ENCODE data around the gene SEC61B.

The SEC61B gene

DNA sequence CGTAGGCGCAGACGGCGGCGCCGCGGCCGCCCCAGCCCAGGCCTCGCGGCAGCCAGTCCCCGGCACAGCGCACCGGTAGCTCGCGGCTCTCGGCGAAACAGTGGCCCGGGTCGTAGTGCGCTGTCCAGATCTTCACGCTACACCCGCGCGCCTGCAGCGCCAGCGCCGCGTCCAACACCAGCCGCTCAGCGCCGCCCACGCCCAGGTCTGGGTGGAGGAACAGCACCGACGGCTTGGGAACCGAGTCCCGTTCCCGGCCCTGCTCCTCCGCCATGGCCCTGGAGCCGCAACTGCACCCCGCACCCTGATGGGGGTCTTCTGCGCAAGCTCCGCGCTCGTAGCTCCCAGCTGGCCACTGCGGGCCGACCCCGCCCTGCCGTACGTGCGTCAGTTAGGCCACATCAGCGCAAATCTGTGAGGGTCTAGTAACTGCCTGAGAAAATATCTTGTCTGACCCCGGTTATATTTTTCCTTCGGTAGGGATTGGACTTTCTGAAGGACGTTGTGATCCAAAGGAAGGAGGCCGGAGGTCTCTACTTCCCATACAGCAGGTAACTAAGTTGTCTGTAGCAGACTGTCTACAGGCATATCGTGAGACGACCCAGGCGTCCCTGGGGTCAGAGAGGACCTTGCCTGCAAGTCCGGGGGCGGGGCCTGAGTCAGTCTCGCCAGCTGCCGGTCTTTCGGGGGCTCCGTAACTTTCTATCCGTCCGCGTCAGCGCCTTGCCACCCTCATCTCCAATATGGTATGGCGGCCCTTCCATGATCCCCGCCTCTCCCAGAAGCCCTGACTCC is at the start of gene SEC61B, which contains the start of gene ALG2:
SEC61B (plus strand) TSS at position 662 of the 795 bp plus-strand sequence; CDS start at position 744, 82 bp downstream.
ALG2 (minus strand) TSS at position 322 of the 795 bp plus-strand sequence; CDS start at position 274, 48 bp downstream.
- DNase-seq: peak; percentile 92

- DNase-seq: no peak
Observed at GRCh38 chr9:99173570-99174504, 48.2 kb upstream of the SEC61B start.

- DNase-seq: no peak
Observed at GRCh38 chr9:99176527-99177013, 45.5 kb upstream of the SEC61B start.

- no peak for DNase-seq
Observed at GRCh38 chr9:99177576-99178366, 44.3 kb upstream of the SEC61B start.

DNA sequence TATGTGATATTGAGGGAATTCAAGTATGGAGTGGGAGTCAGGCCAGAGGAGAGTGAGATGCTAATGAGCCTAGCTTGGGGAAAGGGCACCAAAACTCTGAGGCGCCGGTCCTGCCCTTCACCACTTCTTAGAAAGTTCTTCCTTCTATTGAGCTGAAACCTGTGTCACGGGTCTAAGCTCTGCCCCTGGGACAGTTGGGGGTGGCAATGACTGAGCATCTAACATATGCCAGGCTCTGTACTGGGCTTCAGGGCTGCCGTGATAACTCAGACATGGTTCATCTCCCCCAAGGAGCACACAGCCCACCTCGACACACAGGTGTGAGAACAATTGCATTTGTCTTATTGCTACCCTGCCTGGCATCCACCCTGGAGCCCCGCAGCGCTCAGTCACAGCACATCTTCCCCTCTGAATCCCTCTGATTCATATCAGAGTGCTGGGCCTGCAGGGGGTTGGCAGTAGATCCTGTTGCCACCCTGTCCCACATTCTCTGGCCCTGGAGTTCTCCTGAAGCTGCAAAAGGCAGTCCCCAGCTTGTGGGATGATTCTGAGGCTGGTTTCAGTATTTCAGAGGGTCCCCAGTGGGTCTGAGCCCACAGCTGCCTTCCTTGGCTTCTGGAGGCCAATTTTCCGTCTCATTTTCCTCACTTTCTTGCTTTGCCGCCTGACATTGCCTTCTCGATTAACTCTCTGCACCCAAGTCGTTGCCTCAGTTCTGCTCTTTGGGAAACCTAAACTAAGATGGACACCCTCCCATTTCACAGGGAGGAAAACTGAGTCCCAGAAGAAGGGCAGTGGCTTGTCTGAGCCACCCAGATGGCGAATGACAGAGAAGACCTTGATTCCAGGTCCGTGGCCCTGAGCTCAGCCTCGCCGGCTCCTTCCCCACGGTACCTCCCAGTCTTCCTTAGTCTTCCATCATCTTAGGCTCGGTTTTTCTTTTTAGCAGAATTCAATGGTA is 42.9 kb upstream of the SEC61B start:
- no peak for DNase-seq

DNA sequence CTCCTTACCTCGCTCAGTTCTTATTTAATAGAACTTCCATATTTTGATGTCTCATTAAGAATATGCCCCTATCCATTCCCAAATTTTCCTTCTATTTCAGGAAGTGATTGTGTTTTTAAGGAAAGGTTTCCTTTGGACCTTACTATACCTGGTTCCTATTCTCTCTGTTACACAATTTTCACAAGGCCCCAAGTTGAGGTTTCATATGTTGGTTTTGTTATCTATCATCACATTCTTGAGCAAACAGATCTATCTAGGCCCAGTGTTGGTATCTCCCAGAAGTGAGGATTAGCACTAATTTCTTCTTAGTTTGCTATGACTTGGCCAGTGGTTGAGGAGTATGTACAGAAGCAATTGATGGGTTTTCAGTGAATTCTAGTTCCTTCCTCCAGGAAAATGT is 41.9 kb upstream of the SEC61B start:
- DNase-seq: no peak

GRCh38 chr9:99180662-99181061 is 41.4 kb upstream of the SEC61B start:
- DNase-seq: no peak

DNA sequence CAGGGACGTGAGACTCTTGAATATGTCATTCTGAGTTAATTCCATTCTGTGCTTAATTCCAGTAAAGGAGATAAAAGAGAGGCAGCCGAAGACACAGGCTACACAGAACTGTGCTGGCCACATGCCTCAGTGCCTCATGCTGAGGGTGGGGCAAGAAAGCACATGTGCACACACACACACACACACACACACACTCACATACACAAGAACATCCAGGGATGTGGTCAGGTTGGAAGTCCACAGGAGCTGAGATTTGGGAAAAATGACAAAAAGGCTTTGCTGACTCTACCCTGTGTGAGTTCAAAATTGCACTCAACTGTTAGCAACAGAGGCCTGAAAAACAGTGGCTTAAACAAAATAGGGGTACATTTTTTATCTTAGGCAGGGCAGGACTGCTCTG is 40.9 kb upstream of the SEC61B start:
- no peak for DNase-seq

DNA sequence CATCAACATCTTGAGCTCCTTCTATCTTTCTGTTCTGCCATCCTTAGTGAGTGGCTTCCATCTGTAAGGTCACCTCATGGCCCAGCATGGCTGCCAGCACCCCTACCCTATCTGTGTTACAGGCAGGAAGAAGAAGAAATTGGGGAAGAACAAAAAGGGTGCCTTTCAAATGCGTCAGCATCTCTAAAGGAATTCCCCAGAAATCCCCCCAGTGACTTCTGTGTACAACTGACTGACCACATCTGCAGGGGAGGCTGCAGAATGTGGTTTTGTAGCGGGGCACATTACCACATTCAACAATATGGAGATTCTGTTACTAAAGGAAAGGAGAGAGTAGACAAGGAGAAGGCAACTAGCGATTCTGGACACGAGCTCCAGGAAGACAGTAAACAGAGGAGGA is 40.5 kb upstream of the SEC61B start:
- DNase-seq: no peak

- DNase-seq: no peak
Observed at GRCh38 chr9:99182356-99182755, 39.7 kb upstream of the SEC61B start.

DNA sequence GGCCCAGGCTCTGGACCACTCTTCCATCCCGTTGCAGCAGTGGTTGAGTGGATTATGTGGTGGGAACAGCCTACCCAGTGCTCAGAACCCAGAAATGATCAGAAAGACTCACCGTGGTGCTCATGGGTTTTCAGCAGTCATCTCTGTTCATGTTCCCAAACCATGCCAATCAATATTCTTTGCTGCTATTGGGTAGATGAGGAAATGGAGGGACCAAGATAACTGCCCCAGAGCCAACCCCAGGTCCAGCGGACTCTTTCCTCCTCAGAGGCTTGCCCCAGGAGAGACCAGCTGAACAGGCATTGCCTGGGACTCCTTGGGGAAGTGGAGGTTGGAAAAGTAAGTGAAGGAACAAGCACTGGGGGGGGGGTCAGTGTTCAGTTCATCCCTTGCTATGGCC is 38.5 kb upstream of the SEC61B start:
- DNase-seq: no peak

- no peak for DNase-seq
Observed at GRCh38 chr9:99184110-99184474, 38.0 kb upstream of the SEC61B start.

DNA sequence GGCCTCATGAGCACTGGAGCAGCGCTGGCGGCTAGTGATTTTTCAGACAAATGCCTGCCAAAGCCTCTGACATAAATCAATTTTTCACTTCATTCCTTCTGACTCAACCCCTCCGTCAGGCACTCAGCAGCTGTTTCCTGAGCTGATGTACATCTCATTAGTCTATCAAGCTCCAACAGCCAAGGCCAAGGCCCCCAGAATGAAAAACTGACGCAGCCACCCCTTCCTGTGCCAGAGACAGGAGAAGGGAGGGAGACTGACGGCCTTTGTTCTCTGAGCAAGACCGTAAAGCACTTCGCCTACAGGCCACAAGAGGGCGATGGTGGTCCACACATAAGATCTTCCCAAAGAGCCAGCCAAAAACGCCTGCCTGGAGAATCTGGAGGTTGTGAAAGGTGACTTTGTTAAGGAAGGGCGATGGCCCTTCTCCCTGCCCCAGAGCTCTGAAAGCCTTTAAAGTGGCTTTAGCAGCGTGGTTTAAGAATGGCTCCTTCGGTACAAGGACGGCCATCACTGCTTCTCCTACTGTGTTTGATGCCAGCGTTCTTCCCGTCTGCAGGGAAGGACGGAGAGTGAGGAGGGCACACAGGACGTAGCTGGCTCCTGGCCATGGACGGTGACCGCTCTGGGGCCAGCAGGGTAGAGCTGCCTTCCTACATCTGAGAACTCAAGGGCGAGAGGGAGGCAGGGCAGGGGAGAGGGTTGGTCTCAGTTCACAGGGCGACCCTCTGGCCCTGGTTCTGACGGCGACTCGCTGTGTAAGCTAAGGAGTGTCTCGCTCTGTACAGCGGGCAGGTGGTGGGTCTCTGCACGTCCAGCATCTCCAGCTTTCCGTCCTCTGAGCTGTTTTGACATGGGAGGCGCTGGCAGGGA is 37.4 kb upstream of the SEC61B start:
- DNase-seq: peak; percentile 68 to 69

- DNase-seq: no peak
Observed at GRCh38 chr9:99185348-99185632, 36.8 kb upstream of the SEC61B start.

DNA sequence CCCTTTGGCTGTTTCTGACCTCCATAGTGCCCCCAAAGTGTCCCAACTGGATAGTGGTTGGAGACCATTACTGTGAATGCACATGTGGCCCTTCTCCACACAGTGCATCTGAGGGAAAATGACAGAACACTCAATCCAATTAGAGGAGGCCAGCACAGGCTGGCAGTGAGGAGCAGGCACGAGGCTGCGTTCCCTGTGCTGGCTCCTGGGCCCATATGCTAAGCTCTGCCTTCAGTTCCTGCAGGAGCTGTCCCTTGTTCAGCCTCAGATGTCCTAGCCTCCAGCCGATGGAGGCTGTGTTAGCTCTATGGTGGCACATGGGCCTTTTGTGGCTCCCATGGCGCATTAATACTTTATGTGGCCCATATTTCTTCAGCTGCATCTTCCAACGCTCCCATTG is 36.1 kb upstream of the SEC61B start:
- no peak for DNase-seq

- DNase-seq: no peak
Observed at GRCh38 chr9:99187311-99187710, 34.8 kb upstream of the SEC61B start.

DNA sequence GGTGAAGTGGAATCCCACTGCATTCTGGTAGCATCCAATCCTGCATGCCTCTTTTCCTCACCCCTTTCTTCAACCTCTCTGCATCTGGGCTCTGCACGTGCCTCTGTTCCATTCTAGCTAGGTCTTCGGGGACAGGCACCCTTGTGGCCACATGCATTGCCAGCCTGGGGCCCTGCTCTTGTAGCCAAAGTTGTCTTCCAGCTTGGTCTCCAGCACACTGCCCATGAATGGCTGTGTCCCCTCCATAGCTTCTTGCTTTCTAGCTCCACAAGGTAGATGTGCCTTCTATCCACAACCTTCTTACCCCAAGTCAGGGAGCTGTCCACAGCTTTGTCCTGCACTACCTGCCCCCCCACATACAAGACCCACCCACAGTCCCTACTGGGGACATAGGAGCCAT is 32.9 kb upstream of the SEC61B start:
- no peak for DNase-seq

GRCh38 chr9:99189887-99190596 is 32.0 kb upstream of the SEC61B start:
- no peak for DNase-seq

GRCh38 chr9:99190597-99191283 is 31.3 kb upstream of the SEC61B start:
- no peak for DNase-seq

Data from activated CD4-positive, alpha-beta T cell treated with anti-CD3 and anti-CD28 coated beads, Interleukin-2, amount 50 U/mL, for 4 hours (primary cell).